HepG2 (cell line): ENCODE measurements around the gene MPC1. TPM values are rescaled to one million over a fixed set of nuclear protein-coding genes. Genes with fewer than 3 reads are reported as not detected.

ENCODE experiments used
- GATAD1 ChIP-seq: IDR thresholded peaks from 2 replicates; pipeline ENCODE4 v1.6.1; 2016; ENCODE audit warnings: missing genetic modification reagents, missing compliant biosample characterization
- IKZF4 ChIP-seq: sonication (generic); formaldehyde crosslinking; IDR thresholded peaks from 2 replicates; pipeline ENCODE4 v1.5.1; 2020; ENCODE audit warnings: borderline replicate concordance, mild to moderate bottlenecking, low read depth, missing genetic modification reagents; ENCODE audit errors: not compliant biosample characterization
- KAT7 ChIP-seq: IDR thresholded peaks from 2 replicates; pipeline ENCODE4 v1.6.1; 2018; ENCODE audit warnings: borderline replicate concordance, missing compliant biosample characterization
- NCOA2 ChIP-seq: sonication (generic); formaldehyde crosslinking; IDR thresholded peaks from 2 replicates; pipeline ENCODE4 v1.8.0; 2022; ENCODE audit warnings: inconsistent platforms
- NFIC ChIP-seq: IDR thresholded peaks from 2 replicates; pipeline ENCODE4 v1.6.1; 2012; ENCODE audit warnings: mild to moderate bottlenecking, low read length, inconsistent platforms
- NFYC ChIP-seq: IDR thresholded peaks from 2 replicates; pipeline ENCODE4 v1.6.1; 2016; ENCODE audit warnings: missing genetic modification reagents, missing compliant biosample characterization
- RBAK ChIP-seq: sonication (generic); formaldehyde crosslinking; IDR thresholded peaks from 2 replicates; pipeline ENCODE4 v1.5.1; 2020; ENCODE audit warnings: mild to moderate bottlenecking, missing genetic modification reagents
- SMARCE1 ChIP-seq: fragments of 450-650 bp; IDR thresholded peaks from 2 replicates; pipeline ENCODE4 v1.6.1; 2017; ENCODE audit warnings: borderline replicate concordance
- SNAPC2 ChIP-seq: sonication (generic); formaldehyde crosslinking; IDR thresholded peaks from 2 replicates; pipeline ENCODE4 v1.8.1; 2022; ENCODE audit warnings: mild to moderate bottlenecking, missing genetic modification reagents
- ZMYM2 ChIP-seq: sonication (generic); formaldehyde crosslinking; IDR thresholded peaks from 2 replicates; pipeline ENCODE4 v1.8.0; 2022; ENCODE audit warnings: mild to moderate bottlenecking, missing genetic modification reagents
- ZMYM4 ChIP-seq: sonication (generic); formaldehyde crosslinking; IDR thresholded peaks from 2 replicates; pipeline ENCODE4 v1.8.1; 2023; ENCODE audit warnings: mild to moderate bottlenecking, missing genetic modification reagents
- ZNF616 ChIP-seq: sonication (generic); formaldehyde crosslinking; IDR thresholded peaks from 2 replicates; pipeline ENCODE4 v1.5.0; 2020; ENCODE audit warnings: low read depth, mild to moderate bottlenecking, missing genetic modification reagents
- ZNF672 ChIP-seq: sonication (generic); formaldehyde crosslinking; IDR thresholded peaks from 2 replicates; pipeline ENCODE4 v1.8.1; 2022; ENCODE audit warnings: missing genetic modification reagents
- polyA plus RNA-seq, 8 experiments: library from polyadenylated mRNA; depleted of rRNA in 3 of 8; stranded (reverse) in 7 of 8; unstranded in 1 of 8; fragments of >200 nt; fragmentation: Illumina TruSeq in 4 of 8; extraction: Trizol in 4 of 8; gene quantifications; 2 replicates each; pipeline versions ENCODE4 v1.2.1 to v1.2.3, GENCODE V29; 2011 to 2016; ENCODE audit warnings: low read depth in 4 of 8, missing spikeins in 1 of 8, mixed read lengths in 1 of 8; ENCODE audit not compliant: insufficient read depth in 1 of 8
- total RNA-seq, 5 experiments: library from RNA; depleted of rRNA; stranded (reverse); fragments of >200 nt; fragmentation: Illumina TruSeq; extraction: Trizol; gene quantifications; 2 replicates each; pipeline ENCODE4 v1.2.3, GENCODE V29; 2016; ENCODE audit warnings: low read depth in 1 of 5
- TF ChIP-seq, protein P1 (sequence below): IDR thresholded peaks from 2 replicates; pipeline ENCODE4 v1.6.1; 2016; ENCODE audit warnings: low read depth, control low read depth
- TF ChIP-seq, protein P2 (sequence below): IDR thresholded peaks from 2 replicates; pipeline ENCODE4 v1.6.1; 2016
- TF ChIP-seq, protein P3 (sequence below): sonication (generic); formaldehyde crosslinking; IDR thresholded peaks from 2 replicates; pipeline ENCODE4 v1.5.1; 2020; ENCODE audit warnings: mild to moderate bottlenecking, missing genetic modification reagents, moderate library complexity
- TF ChIP-seq, protein P4 (sequence below): sonication (generic); formaldehyde crosslinking; IDR thresholded peaks from 2 replicates; pipeline ENCODE4 v1.5.0; 2020; ENCODE audit warnings: missing genetic modification reagents
- TF ChIP-seq, protein P5 (sequence below), 2 experiments: sonication (generic) in 1 of 2; formaldehyde crosslinking in 1 of 2; IDR thresholded peaks; 2 replicates each; pipeline versions ENCODE4 v1.4.0 to v1.6.1; 2016 to 2020; ENCODE audit warnings: borderline replicate concordance in 1 of 2, low read depth in 1 of 2, mild to moderate bottlenecking in 1 of 2, missing genetic modification reagents in 1 of 2
- TF ChIP-seq, protein P6 (sequence below): sonication (generic); formaldehyde crosslinking; IDR thresholded peaks from 2 replicates; pipeline ENCODE4 v1.9.0; 2021; ENCODE audit warnings: missing genetic modification reagents, borderline replicate concordance

The MPC1 gene
- total and polyA plus RNA-seq, 2 of the 13 experiments (the other 11 are each of a cell fraction or from before 2014, with no cell fraction given): 189 to 214 TPM

DNA sequence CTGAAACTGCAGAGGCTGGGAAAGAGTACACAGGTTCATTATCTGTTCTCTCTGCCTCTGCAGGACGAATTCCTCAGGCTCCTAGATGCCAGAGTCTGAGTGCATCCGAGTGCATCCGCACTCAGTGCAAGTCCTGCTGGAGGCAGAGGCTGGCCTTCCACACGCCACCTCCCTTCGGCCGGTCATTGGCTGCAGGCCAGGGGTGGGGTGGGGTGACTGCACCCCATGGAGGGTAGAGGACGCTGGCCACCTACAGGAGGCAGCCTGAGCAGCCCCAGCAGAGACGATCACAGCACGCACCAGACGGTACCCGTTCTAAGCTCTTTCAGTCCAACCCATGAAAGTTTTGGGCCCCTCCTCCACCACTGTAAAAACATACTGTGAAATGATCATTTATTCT, 52.1 kb downstream of the MPC1 start (continued):
- TF ChIP-seq NFIC (no peak), ZNF672 (CRISPR knock-in tag) (no peak), NFYC (peak; percentile 72), NCOA2 (CRISPR knock-in tag) (peak; percentile 53), RBAK (CRISPR knock-in tag) (0 out of 2 replicates have a peak, but pooled peaks have one; percentile 33), ZMYM2 (CRISPR knock-in tag) (no peak), SNAPC2 (CRISPR knock-in tag) (no peak), IKZF4 (CRISPR knock-in tag) (no peak), GATAD1 (CRISPR knock-in tag) (peak; percentile 40; the same call in 1 of the 2 replicates), KAT7 (0 out of 2 replicates have a peak, but pooled peaks have one; percentile 31), ZMYM4 (CRISPR knock-in tag) (peak; percentile 98), ZNF616 (CRISPR knock-in tag) (no peak), SMARCE1 (no peak)
- TF ChIP-seq, protein P1, sequence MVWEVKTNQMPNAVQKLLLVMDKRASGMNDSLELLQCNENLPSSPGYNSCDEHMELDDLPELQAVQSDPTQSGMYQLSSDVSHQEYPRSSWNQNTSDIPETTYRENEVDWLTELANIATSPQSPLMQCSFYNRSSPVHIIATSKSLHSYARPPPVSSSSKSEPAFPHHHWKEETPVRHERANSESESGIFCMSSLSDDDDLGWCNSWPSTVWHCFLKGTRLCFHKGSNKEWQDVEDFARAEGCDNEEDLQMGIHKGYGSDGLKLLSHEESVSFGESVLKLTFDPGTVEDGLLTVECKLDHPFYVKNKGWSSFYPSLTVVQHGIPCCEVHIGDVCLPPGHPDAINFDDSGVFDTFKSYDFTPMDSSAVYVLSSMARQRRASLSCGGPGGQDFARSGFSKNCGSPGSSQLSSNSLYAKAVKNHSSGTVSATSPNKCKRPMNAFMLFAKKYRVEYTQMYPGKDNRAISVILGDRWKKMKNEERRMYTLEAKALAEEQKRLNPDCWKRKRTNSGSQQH: 0 out of 2 replicates have a peak, but pooled peaks have one; percentile 34
- TF ChIP-seq, protein P2, sequence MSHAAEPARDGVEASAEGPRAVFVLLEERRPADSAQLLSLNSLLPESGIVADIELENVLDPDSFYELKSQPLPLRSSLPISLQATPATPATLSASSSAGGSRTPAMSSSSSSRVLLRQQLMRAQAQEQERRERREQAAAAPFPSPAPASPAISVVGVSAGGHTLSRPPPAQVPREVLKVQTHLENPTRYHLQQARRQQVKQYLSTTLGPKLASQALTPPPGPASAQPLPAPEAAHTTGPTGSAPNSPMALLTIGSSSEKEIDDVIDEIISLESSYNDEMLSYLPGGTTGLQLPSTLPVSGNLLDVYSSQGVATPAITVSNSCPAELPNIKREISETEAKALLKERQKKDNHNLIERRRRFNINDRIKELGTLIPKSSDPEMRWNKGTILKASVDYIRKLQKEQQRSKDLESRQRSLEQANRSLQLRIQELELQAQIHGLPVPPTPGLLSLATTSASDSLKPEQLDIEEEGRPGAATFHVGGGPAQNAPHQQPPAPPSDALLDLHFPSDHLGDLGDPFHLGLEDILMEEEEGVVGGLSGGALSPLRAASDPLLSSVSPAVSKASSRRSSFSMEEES: no peak
- TF ChIP-seq, protein P3, sequence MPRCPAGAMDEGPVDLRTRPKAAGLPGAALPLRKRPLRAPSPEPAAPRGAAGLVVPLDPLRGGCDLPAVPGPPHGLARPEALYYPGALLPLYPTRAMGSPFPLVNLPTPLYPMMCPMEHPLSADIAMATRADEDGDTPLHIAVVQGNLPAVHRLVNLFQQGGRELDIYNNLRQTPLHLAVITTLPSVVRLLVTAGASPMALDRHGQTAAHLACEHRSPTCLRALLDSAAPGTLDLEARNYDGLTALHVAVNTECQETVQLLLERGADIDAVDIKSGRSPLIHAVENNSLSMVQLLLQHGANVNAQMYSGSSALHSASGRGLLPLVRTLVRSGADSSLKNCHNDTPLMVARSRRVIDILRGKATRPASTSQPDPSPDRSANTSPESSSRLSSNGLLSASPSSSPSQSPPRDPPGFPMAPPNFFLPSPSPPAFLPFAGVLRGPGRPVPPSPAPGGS: no peak
- TF ChIP-seq, protein P4, sequence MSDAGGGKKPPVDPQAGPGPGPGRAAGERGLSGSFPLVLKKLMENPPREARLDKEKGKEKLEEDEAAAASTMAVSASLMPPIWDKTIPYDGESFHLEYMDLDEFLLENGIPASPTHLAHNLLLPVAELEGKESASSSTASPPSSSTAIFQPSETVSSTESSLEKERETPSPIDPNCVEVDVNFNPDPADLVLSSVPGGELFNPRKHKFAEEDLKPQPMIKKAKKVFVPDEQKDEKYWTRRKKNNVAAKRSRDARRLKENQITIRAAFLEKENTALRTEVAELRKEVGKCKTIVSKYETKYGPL (CRISPR knock-in tag): no peak
- TF ChIP-seq, protein P5, sequence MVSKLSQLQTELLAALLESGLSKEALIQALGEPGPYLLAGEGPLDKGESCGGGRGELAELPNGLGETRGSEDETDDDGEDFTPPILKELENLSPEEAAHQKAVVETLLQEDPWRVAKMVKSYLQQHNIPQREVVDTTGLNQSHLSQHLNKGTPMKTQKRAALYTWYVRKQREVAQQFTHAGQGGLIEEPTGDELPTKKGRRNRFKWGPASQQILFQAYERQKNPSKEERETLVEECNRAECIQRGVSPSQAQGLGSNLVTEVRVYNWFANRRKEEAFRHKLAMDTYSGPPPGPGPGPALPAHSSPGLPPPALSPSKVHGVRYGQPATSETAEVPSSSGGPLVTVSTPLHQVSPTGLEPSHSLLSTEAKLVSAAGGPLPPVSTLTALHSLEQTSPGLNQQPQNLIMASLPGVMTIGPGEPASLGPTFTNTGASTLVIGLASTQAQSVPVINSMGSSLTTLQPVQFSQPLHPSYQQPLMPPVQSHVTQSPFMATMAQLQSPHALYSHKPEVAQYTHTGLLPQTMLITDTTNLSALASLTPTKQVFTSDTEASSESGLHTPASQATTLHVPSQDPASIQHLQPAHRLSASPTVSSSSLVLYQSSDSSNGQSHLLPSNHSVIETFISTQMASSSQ (IDR thresholded peaks at IDR 0.05; ENCODE audit: low read depth): peak; percentile 12; the same call in 1 of the 2 replicates
- TF ChIP-seq, protein P5 (CRISPR knock-in tag; IDR thresholded peaks at IDR 0.05; ENCODE audit: borderline replicate concordance): no peak
- TF ChIP-seq, protein P6, sequence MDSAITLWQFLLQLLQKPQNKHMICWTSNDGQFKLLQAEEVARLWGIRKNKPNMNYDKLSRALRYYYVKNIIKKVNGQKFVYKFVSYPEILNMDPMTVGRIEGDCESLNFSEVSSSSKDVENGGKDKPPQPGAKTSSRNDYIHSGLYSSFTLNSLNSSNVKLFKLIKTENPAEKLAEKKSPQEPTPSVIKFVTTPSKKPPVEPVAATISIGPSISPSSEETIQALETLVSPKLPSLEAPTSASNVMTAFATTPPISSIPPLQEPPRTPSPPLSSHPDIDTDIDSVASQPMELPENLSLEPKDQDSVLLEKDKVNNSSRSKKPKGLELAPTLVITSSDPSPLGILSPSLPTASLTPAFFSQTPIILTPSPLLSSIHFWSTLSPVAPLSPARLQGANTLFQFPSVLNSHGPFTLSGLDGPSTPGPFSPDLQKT (CRISPR knock-in tag): no peak
